ENCODE data around the gene KRT84.

DNA sequence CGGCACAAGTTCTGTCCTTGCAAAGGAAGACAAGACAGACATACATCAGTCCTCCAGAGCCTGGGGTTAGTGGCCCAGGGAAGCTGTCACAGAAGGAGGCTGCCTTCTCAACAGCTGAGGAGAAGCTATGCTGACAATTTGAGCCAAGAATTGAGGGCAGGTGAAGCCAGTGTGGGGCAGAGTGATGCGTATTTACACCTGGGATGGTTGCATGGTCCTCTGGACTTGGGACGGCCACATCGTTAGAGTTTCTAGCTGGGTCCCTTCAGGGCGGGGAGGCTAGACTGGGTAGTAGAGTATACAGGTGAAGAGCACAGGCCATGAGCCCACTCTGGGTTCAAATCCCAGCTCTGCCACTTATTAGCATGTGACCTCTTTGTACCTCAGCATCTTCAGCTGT is 34.7 kb downstream of the KRT84 start:
- TF ChIP-seq, protein P1, sequence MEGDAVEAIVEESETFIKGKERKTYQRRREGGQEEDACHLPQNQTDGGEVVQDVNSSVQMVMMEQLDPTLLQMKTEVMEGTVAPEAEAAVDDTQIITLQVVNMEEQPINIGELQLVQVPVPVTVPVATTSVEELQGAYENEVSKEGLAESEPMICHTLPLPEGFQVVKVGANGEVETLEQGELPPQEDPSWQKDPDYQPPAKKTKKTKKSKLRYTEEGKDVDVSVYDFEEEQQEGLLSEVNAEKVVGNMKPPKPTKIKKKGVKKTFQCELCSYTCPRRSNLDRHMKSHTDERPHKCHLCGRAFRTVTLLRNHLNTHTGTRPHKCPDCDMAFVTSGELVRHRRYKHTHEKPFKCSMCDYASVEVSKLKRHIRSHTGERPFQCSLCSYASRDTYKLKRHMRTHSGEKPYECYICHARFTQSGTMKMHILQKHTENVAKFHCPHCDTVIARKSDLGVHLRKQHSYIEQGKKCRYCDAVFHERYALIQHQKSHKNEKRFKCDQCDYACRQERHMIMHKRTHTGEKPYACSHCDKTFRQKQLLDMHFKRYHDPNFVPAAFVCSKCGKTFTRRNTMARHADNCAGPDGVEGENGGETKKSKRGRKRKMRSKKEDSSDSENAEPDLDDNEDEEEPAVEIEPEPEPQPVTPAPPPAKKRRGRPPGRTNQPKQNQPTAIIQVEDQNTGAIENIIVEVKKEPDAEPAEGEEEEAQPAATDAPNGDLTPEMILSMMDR (IDR thresholded peaks at IDR 0.05), result no peak
- no peak for TF ChIP-seq POLR2A (IDR thresholded peaks at IDR 0.05)
